GM21717 (cell line): ENCODE measurements around the gene IL17F.
A peak's percentile ranks its signal among the peaks of the same experiment; 100 is the strongest.

Source experiments
- ATAC-seq: cut with Tn5 transposase; IDR thresholded peaks from one replicate; pipeline ENCODE4 v1.9.1; 2021; ENCODE audit warnings: mild to moderate bottlenecking, moderate library complexity; ENCODE audit not compliant: unreplicated experiment

IL17F gene

GRCh38 chr6:52244400-52244799 is at the start of gene IL17F:
Gene IL17F (minus strand): TSS chr6:52244500. CDS start chr6:52244429, 71 bp downstream.
- ATAC-seq = no peak

DNA sequence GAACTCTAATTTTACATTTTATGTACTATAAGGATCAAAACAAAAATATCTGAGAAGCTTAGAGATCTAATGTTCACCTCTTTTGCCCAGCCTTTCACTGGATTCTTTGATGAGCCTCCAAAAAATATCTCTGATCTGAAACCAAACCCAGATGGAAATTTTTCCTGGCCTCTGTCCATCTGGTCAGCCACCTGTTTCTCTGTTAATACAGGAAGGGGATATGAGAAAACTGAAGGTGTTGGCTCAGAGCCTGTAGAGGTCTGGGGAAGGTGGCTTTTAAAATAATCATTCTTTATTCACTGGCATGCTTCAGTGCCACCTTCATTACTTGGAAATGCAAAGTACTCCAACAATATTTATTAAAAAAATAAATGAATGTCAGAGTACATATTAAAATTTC is 48.8 kb upstream of the IL17F start:
- no peak for ATAC-seq

DNA sequence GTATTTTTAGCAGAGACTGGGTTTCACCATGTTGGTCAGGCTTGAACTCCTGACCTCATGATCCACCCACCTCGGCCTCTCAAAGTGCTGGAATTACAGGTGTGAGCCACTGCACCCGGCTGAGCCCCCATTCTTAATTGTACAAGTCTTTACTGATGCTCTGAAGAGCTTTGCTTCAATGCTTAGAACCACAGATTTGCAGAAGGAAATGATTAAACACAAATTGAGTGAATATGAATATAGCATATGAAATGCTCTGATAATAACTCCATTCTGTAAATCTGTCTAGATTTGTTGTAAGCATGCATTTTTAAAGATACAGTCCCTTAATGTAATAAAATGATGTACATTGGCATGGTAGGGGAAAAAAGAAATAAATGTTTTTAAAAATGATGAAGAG is 44.5 kb upstream of the IL17F start:
- ATAC-seq = no peak

DNA sequence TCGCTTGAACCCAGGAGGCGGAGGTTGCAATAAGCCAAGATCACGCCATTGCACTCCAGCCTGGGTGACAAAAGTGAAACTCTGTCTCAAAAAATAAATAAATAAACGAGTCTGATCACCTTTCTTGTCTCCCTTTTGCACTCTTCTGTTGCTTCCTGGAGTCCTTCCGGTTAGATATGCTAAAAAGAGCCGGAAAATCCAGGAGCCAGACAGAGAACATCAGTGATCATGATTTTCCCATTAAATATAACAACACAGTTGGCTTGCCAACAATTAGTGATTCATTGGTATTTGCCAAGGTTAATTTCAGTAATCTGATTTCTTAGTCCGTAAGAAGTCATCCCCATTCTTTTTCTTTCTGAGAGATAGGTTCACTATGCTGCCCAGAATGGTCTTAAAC is 43.9 kb upstream of the IL17F start:
- no peak for ATAC-seq

DNA sequence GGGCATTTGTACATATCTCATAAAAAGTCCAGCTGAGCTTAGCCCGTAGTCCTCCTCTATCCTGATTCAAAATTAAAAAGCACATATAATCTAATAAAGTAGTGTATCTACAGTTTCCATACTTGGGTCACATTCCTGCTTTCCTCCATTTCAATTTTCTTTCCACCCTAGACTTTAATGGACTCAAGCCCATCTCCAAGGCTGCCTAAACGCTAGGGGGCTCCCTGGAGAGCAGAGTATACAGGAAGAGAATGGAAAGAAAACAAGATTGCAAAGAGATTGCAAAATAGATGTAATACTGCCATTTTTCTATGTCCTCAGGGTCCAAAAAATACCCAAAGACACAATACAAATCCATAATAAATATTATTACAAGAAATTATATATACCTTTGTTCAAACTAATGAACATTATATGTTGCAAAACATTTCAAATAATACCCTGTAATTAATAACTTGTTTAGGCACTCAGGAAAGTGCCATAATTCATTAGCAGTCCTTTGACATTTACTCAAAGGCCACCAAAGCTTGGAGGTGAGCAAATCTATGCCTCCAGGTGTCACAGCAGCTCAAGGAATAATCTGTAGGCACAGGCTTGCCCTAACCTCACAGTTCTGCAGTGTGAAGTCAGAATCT is 42.6 kb upstream of the IL17F start:
- no peak for ATAC-seq

DNA sequence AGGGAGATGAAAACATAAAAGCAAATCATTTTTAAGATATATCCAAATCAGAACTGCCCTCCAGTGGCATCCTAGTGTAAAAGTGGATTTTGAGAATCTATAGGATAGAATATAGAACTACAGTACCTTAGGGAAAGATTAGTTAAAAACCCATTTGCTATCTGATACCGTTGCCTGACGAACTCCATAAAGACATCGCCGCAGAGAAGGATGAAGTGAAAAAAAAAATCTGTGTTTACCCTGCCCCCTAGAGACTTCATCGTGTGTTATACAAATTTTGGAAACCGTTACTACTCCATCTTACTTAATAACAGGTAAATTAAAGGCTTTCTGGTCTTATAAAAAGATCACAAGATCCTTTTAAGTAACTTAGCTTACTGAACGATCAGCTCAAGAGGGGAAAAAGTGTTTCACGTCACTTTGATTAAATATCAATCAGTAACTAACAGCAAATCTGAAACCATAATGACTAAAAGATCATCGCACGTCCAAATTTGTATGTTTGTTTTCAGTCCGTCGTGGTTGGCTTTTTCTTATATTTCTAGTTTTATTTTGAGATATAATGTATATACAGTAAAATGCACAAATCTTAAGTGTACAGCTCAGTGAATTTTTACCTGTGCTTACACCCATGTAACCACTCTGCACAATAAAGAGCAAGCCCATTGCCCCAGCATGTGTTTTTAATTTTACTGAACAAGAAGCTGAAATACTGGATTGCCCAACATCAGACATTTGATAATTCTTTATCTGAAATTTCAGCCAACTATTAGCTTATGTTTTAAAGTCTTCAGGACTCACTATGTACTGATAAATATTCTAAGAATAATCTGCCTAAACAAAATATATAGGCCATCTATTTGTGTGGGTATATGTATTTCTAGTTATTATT is 41.1 kb upstream of the IL17F start:
- ATAC-seq = no peak

DNA sequence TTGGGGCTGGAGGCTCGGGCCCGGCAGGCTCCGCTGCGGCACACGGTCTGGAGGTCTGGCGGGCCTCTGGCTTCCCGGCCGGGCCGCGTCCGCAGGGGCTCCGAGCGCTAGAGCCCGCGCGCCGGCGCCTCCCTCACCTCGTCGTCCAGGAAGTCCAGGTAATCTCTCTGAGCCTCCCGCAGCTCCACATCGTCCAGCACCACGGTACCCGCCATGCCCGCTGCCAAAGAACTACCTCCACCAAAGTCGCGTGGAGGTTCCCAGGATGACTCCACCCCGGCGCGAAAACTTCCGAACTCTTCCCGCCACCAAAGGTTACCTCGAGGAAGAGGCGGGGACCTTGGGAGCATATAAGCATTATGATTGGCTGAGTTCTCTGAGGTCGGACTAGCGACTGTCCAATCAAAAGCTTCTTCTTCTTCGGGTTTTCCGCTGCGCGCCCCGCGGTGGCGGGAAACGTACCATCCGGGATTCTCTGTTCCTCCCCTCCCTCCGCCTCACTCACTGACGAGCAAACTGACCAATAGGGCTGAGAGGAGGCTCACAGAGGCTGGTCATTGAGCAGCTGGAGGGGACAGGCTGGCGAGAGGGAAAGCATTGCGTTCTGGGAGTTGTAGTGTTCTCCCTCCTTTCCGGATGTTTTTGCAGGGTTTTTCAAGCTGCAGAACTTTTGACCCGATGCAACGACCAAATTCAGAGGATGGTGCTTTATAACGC is 40.3 kb upstream of the IL17F start, which contains the start of gene MCM3:
Gene MCM3 (minus strand): TSS at position 283 of the 717 bp plus-strand sequence. CDS start 68 bp downstream, at position 215.
- ATAC-seq = peak; percentile 98

DNA sequence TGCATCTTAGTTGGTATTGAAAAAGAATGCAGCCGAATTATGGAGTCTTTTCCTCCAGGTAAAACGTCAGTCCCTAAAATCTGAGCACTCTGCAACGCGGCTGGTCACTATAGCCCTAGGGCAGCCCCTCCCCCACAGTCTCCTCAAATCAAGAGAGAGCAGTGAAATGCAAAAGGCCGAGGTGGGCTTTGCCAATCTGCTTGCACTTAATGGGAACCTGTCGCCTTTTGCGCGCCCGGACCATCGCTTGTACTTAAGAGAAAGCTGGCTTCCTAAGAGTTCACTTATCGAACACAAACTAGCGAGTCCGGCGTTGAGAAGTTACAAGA is 39.8 kb upstream of the IL17F start:
- ATAC-seq = no peak

GRCh38 chr6:52283111-52283510 is 38.8 kb upstream of the IL17F start:
- ATAC-seq = no peak

DNA sequence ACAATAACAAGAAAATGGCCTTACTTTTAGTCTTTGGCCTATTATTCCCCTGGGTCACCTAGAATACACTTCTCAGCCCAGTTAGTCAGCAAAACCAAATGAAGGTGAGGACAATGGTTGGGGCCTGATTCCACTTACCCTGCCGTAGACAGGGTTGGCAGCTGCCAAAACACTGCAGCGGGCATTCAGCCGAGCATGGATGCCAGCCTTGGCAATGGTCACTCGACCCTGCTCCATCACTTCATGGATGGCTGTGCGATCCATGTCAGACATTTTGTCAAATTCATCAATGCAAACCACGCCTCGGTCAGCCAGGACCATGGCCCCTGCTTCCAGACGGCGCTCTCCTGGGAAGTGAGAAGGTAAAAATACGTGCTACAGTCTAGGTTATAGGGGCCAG is 31.8 kb upstream of the IL17F start:
- no peak for ATAC-seq

GRCh38 chr6:52271852-52272460 is 27.7 kb upstream of the IL17F start:
- no peak for ATAC-seq

DNA sequence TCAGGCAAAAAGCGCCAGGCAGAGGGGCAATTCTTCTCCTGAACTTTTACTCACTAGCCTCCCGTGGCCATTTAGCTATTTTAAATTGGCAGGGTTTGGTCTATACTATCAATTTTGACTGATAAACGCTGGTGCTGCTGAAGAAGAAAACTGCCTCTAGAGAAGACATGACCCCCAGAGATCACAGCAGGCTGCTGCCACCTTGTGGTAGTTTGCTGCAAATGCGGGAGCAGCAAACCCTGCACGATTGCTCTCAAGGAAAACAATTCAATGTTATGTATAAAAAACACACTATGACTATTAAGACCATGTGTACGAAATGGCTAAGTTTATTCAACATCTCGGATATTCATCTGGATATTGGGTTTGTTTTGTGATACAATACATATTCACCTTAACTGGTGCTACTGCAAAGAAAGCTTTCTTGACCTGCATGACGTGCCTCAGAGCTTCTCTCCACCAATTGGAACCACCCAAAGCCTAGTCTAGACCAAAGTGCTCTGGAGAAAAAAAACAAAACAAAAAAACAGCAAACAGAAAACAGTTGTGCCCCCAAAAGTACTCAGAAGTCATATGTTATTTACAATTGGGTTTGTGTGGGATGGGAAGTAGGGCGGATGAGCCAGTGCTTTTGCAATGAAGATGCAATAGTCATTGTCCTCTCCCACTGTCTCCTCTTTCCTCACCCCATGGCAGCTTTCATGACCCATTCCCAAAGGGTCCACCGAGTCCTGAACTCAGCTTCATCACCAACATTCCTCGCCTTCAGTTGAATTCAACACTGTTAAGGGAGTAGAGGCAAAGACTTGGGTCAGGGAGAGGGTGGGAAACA is 19.6 kb upstream of the IL17F start:
- peak; percentile 61 for ATAC-seq

- no peak for ATAC-seq
Observed at GRCh38 chr6:52262620-52263344, 18.5 kb upstream of the IL17F start.

DNA sequence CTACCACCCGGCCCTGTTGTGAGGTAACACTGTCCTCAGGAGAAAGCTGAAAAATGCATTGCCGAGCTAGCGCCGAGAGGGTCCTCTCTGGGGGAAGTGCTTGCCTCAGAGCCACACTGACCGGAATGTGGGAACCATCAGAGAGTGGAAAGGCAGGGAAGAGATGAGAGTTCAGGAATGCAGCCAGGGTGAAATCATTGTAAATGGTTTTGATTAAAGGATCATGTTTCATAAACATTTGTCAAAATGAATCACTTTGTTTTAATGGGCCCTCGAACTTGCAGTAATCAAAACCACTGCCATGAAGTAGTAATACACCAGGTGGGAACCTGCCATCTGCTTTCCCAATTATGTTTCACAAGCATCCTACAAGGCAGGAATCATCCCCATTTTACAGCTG is 16.9 kb upstream of the IL17F start:
- ATAC-seq = no peak

GRCh38 chr6:52260634-52261033 is 16.3 kb upstream of the IL17F start:
- no peak for ATAC-seq

- no peak for ATAC-seq
Observed at GRCh38 chr6:52255434-52255833, 11.1 kb upstream of the IL17F start.

DNA sequence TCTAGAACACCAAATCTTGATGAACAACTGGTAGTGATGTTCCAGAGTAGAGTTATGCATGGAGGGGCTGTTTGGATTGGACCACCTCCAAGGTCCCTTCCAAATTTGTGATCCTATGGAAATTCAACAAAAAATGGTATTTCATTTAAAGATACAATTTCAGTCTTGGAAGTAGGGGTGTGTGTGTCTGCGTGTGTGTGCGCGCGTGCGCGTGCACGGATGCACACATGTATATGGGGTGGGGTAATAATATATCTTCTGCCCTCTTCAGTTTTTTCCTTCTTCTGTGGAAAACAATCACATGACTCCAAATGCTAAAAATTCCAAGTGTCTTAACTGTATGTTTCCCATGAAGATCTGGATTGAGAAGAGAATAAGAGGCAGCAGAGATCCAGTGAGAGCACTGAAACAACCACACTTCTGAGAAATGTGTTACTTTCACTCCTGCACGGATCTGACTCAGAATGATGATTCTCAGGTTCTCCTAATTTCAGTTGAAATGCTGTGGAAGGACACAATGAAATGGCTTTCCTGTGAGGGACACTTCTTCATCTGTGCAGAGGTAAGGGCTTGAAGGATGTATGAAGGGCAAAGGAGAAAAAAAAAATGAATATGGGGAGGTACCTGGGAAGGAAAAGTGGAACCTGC is 10.6 kb upstream of the IL17F start:
- ATAC-seq = no peak

DNA sequence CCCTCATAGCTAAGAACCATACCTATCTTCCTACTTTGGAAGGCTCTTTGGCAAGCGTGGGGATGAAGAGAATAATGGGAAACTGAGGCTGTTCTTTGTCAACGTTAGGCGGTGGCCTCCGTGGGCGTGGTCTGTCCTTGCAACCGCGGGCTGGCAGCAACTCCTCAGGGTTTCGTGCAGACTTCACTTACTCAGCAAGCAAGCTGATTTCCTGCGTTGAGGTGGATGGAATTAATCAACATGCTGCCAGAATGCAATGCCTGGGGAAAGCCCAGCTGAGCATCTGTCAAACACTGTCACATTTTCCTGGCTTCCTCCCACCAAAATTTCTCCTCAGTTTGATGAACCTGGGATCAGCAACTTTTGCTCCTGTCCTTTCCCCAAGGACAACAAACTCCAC is 9.2 kb upstream of the IL17F start:
- no peak for ATAC-seq

GRCh38 chr6:52251113-52251512 is 6.8 kb upstream of the IL17F start:
- peak; percentile 45 for ATAC-seq
